Prostate gland (tissue), 2 donors: Measurements from ENCODE around the gene ZBTB7C.

Experiments
- POLR2A ChIP-seq: fragments of 450-650 bp; IDR thresholded peaks from one replicate; pipeline ENCODE4 v1.6.1; 2016; ENCODE audit warnings: antibody characterized with exemption, mild to moderate bottlenecking
- POLR2AphosphoS5 ChIP-seq: sonication (generic); formaldehyde crosslinking; IDR thresholded peaks from one replicate; pipeline ENCODE4 v1.6.1; 2017; ENCODE audit warnings: antibody characterized with exemption
- TF ChIP-seq, protein P1 (sequence below), 4 experiments: fragments of 200-600 bp in 2 of 4; fragments of 450-650 bp in 2 of 4; sonication (generic) in 2 of 4; IDR thresholded peaks; 1 replicate in 3 of 4; 2 replicates in 1 of 4; pipeline ENCODE4 v1.5.1; 2016 to 2019; ENCODE audit warnings: antibody characterized with exemption in 4 of 4, mild to moderate bottlenecking in 2 of 4, moderate library complexity in 2 of 4

DNA sequence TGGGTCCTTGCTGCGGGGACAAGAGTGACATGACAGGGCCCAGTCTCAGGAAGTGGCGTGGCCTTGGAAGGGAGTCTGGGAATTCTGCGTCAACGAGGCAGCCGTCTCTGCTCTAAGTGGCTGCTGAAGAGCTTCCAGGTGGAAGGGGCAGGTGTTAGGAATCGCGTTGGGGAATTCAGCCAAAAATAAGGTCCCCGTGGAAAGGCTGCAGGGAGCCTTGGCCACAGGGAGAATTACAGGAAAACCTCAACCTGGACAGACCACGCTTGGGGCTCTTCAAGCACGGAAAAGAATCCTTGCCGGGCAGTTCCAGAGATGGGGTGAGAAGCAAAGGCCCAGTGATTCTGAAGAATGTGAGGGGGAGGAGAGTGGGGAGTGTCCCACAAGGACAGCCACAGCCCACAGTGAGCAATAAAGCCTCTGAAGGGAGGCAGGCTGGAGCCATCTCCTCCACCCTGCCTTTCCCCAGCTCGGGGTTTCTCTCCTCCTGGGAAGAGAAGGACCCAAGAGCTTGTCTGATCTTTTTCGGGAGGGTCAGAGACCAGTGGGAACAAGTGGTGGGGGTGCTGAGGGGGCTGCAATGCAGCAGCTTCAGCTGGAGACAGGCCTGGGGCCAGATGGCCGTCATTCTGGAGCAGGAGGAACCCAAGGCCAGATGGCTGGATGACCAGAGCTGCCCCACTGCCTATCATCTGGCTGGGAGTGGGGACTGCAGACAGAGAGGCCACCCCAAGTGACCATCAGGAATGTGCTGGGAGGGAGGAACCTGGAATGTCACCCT, 372.4 kb downstream of the ZBTB7C start:
- TF ChIP-seq POLR2AphosphoS5 (no peak), POLR2A (no peak)
- TF ChIP-seq, protein P1, sequence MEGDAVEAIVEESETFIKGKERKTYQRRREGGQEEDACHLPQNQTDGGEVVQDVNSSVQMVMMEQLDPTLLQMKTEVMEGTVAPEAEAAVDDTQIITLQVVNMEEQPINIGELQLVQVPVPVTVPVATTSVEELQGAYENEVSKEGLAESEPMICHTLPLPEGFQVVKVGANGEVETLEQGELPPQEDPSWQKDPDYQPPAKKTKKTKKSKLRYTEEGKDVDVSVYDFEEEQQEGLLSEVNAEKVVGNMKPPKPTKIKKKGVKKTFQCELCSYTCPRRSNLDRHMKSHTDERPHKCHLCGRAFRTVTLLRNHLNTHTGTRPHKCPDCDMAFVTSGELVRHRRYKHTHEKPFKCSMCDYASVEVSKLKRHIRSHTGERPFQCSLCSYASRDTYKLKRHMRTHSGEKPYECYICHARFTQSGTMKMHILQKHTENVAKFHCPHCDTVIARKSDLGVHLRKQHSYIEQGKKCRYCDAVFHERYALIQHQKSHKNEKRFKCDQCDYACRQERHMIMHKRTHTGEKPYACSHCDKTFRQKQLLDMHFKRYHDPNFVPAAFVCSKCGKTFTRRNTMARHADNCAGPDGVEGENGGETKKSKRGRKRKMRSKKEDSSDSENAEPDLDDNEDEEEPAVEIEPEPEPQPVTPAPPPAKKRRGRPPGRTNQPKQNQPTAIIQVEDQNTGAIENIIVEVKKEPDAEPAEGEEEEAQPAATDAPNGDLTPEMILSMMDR (IDR thresholded peaks at IDR 0.05) = no peak
